Renal pelvis (tissue), 3 donors: ENCODE measurements around the gene MSMP. TPM values are rescaled to one million over a fixed set of nuclear protein-coding genes. Genes with fewer than 3 reads are reported as not detected.

Experiments
- polyA plus RNA-seq, 3 donors: library from polyadenylated mRNA; unstranded; fragments of 120-200 nt; gene quantifications; one replicate each; pipeline ENCODE4 v1.2.1, GENCODE V29; 2013; ENCODE audit not compliant: insufficient read length in 3 of 3

MSMP gene
- polyA plus RNA-seq, 3 donors: 0.70 to 1.3 TPM; not detected in 1

Other genes starting within 250 kb of the MSMP start
- gene TESK1, start 149.0 kb downstream of the MSMP start, polyA plus RNA-seq: 10 to 100 TPM; 44.2 to 46.7 (median 46.4) TPM
- gene CD72, start 135.9 kb downstream of the MSMP start, polyA plus RNA-seq: 1 to 10 TPM; 2.8 to 4.5 (median 4.1) TPM
- gene SIT1, start 103.3 kb downstream of the MSMP start, polyA plus RNA-seq: under 1 TPM; 0.32 to 0.58 (median 0.33) TPM
- not detected for gene RMRP, start 96.3 kb downstream of the MSMP start, polyA plus RNA-seq
- 10 to 100 TPM; 16.9 to 21.1 (median 18.5) TPM for gene CCDC107, start 96.0 kb downstream of the MSMP start, polyA plus RNA-seq
- 10 to 100 TPM in 2 of 3 donors, 1 to 10 TPM in 1; 8.7 to 14.0 (median 12.9) TPM for gene ARHGEF39, start 89.1 kb downstream of the MSMP start, polyA plus RNA-seq
- gene CA9, start 80.3 kb downstream of the MSMP start, polyA plus RNA-seq: under 1 TPM; 0.34 to 0.94 (median 0.57) TPM
- gene TPM2, start 64.4 kb downstream of the MSMP start, polyA plus RNA-seq: 100 to 1,000 TPM; 142 to 173 (median 160) TPM
- gene TLN1, start 22.1 kb downstream of the MSMP start, polyA plus RNA-seq: 100 to 1,000 TPM; 164 to 188 (median 181) TPM
- 10 to 100 TPM; 40.1 to 42.5 (median 40.9) TPM for gene CREB3, start 21.6 kb downstream of the MSMP start, polyA plus RNA-seq
- gene GBA2, start 5.0 kb downstream of the MSMP start, polyA plus RNA-seq: 100 to 1,000 TPM in 2 of 3 donors, 10 to 100 TPM in 1; 94.4 to 139 (median 127) TPM
- gene RGP1, start 5.0 kb downstream of the MSMP start, polyA plus RNA-seq: 10 to 100 TPM; 28.7 to 31.8 (median 31.1) TPM
- 10 to 100 TPM; 24.5 to 29.4 (median 28.2) TPM for gene NPR2, start 37.3 kb upstream of the MSMP start, polyA plus RNA-seq
- 1 to 10 TPM; 5.5 to 8.6 (median 6.0) TPM for gene SPAG8, start 58.0 kb upstream of the MSMP start, polyA plus RNA-seq
- 10 to 100 TPM; 51.8 to 60.2 (median 59.5) TPM for gene HINT2, start 60.8 kb upstream of the MSMP start, polyA plus RNA-seq
- gene FAM221B, start 74.5 kb upstream of the MSMP start, polyA plus RNA-seq: under 1 TPM; 0.09 to 0.41 (median 0.12) TPM
- 10 to 100 TPM; 30.2 to 36.2 (median 31.1) TPM for gene TMEM8B, start 75.0 kb upstream of the MSMP start, polyA plus RNA-seq
- under 1 TPM in 2 of 3 donors, not detected in 1; 0.06 to 0.22 TPM for gene OR13J1, start 116.1 kb upstream of the MSMP start, polyA plus RNA-seq
- gene HRCT1, start 151.9 kb upstream of the MSMP start, polyA plus RNA-seq: under 1 TPM in 1 of 3 donors, not detected in 2; 0.64 TPM
- gene SPAAR, start 155.2 kb upstream of the MSMP start, polyA plus RNA-seq: 1 to 10 TPM; 1.3 to 1.9 (median 1.8) TPM
- gene OR2S2, start 203.9 kb upstream of the MSMP start, polyA plus RNA-seq: not detected